GM18909 (cell line): ENCODE measurements around the gene SORCS2.

Experiments
- ATAC-seq: cut with Tn5 transposase; IDR thresholded peaks from one replicate; pipeline ENCODE4 v1.9.1; 2021; ENCODE audit warnings: mild to moderate bottlenecking; ENCODE audit not compliant: unreplicated experiment, poor library complexity

SORCS2 gene

GRCh38 chr4:7779432-7779768 lies 587.1 kb downstream of the SORCS2 start:
- no peak for ATAC-seq

- ATAC-seq = no peak
Measured at GRCh38 chr4:7780751-7781348, 588.5 kb downstream of the SORCS2 start.

- no peak for ATAC-seq
Measured at GRCh38 chr4:7781366-7781765, 589.0 kb downstream of the SORCS2 start.

GRCh38 chr4:7781993-7782392 lies 589.7 kb downstream of the SORCS2 start:
- no peak for ATAC-seq

GRCh38 chr4:7782783-7783182 lies 590.4 kb downstream of the SORCS2 start:
- ATAC-seq = no peak

GRCh38 chr4:7783541-7783940 lies 591.2 kb downstream of the SORCS2 start:
- no peak for ATAC-seq

- ATAC-seq = no peak
Measured at GRCh38 chr4:7784131-7784870, 592.0 kb downstream of the SORCS2 start.

GRCh38 chr4:7785017-7785416 lies 592.7 kb downstream of the SORCS2 start:
- ATAC-seq = no peak

- no peak for ATAC-seq
Measured at GRCh38 chr4:7786040-7786439, 593.7 kb downstream of the SORCS2 start.

GRCh38 chr4:7786517-7786916 lies 594.2 kb downstream of the SORCS2 start:
- no peak for ATAC-seq

GRCh38 chr4:7787067-7787466 lies 594.7 kb downstream of the SORCS2 start:
- ATAC-seq = no peak

GRCh38 chr4:7787681-7788141 lies 595.4 kb downstream of the SORCS2 start:
- ATAC-seq = no peak

- no peak for ATAC-seq
Measured at GRCh38 chr4:7788193-7788592, 595.9 kb downstream of the SORCS2 start.

- no peak for ATAC-seq
Measured at GRCh38 chr4:7788694-7789425, 596.5 kb downstream of the SORCS2 start.

- ATAC-seq = no peak
Measured at GRCh38 chr4:7790023-7790422, 597.7 kb downstream of the SORCS2 start.

- ATAC-seq = no peak
Measured at GRCh38 chr4:7790999-7791398, 598.7 kb downstream of the SORCS2 start.
